Raji (cell line): Measurements from ENCODE around the gene HSF4.
A peak's percentile ranks its signal among the peaks of the same experiment; 100 is the strongest.

Source experiments
- POLR2A ChIP-seq: IDR thresholded peaks from 2 replicates; pipeline ENCODE4 v1.6.1; 2011; ENCODE audit warnings: low read depth, low read length, control low read depth; ENCODE audit not compliant: insufficient read depth

The HSF4 gene

GRCh38 chr16:67196881-67197280, 32.3 kb downstream of the HSF4 start:
- no peak for TF ChIP-seq POLR2A

DNA sequence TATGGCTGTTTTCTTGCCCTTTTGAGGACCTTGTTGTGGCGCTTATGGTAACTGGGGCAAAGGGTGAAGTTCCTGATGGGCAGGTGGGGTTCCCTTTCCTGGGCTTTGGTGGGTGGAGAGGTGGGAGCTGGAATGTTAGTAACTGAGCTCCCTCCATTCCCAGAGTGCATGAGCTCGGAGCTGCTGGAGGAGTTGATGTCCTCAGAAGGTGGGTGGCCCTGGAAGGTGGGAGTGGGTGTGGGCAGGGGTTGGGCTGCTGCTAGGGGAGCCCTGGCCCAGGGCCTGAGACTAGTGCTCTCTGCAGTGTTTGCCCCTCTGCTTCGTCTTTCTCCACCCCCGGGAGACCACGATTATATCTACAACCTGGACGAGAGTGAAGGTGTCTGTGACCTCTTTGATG, 33.2 kb downstream of the HSF4 start:
- no peak for TF ChIP-seq POLR2A

DNA sequence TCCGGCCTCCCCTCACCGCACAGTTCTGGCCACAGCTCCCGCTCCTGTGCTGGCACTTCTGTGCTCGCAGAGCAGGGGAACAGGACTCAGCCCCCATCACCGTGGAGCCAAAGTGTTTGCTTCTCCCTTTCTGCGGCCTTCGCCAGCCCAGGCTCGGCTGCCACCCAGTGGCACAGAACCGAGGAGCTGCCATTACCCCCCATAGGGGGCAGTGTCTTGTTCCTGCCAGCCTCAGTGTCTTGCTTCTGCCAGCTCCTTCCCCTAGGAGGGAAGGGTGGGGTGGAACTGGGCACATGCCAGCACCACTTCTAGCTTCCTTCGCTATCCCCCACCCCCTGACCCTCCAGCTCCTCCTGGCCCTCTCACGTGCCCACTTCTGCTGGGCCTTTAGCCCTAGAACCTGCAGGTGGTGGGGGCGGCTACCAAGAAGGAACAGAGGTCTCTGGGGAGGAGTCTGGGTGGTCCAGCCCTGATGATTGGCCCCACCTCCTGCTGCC, 33.7 kb downstream of the HSF4 start:
- TF ChIP-seq POLR2A = no peak

DNA sequence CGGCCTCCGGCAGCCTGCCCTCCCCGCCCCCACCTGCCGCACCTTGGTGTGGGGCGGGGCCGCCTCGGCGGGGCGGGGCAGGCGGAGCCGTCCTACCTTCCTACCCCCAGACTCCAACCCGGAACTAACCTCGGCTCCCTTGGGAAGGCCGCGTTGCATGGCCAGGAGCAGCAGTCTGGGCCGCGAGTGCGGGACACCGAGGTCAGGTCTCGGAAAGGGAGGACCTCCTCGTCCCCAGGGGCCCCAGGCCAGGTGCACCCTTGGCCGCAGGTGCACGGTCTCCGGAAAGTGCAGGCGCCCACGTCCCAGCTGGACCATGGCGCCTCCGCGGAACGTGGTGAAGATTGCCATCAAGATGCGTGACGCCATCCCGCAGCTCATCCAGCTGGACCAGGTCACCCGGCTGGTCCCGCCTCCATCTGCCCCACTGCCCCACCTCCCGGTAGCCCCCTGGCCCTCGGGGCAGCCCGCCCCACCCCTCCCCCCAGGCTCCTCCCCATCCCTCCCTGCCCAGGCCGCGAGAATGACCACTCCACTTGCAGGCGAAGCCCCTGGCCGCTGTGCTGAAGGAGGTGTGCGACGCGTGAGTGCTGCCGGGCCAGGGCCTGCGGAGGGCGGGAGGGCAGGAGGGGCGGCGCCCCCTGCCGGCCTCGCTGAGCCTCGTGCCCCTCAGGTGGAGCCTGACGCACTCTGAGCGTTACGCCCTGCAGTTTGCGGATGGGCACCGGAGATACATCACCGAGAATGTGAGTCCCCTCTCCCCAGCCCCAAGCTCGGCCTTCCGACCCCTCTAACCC, 34.7 kb downstream of the HSF4 start, which contains the start of gene ELMO3:
TSS of gene ELMO3 (plus strand) at position 121 of the 797 bp plus-strand sequence. CDS start at position 317, 196 bp downstream.
- no peak for TF ChIP-seq POLR2A

- TF ChIP-seq POLR2A = no peak
Observed at GRCh38 chr16:67199808-67200198, 35.3 kb downstream of the HSF4 start.

DNA sequence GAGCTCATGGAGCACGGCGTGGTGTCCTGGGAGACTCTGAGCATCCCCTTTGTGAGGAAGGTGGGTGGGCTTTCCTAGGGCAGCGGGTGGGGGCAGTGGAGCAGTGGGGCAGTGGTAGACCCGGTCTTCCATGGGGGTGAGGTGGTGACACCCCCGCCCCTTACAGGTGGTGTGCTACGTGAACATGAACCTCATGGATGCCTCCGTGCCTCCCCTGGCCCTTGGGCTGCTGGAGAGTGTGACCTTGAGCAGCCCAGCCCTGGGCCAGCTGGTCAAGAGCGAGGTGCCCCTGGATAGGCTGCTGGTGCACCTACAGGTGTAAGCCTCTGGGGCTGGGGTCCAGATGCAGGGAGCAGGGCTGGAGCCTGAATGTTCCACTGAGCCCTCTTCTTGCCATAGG, 35.9 kb downstream of the HSF4 start:
- TF ChIP-seq POLR2A = no peak

DNA sequence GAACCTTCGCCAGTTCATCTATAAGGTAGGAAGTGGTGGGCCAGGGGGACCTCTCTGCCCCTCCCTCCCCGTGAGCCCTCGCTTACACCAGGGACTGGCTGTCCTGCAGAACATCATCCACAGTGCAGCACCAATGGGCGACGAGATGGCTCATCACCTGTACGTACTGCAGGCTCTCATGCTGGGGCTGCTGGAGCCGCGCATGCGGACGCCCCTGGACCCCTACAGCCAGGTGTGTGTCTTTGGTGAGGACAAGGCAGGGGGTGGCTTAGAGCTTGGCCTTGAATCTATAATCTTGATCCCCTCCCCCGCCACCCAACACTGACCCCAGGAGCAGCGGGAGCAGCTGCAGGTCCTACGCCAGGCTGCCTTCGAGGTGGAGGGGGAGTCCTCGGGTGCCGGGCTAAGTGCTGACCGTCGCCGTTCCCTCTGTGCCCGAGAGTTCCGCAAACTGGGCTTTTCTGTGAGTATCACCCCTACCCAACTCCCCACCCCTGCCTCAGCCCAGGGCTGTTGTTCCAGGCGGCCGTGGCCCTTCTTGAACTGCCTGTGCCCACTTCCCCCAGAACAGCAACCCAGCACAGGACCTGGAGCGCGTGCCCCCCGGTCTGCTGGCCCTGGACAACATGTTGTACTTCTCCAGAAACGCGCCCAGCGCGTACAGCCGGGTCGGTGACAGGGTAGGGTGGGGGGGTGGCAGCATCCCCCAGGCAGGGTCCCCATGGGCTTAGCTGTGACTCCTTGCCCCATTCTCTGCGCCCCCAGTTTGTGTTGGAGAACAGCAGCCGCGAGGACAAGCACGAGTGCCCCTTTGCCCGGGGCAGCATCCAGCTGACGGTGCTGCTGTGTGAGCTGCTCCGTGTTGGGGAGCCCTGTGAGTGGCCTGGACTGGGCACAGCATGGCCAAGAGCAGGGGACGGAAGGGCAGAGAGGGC, 37.1 kb downstream of the HSF4 start:
- TF ChIP-seq POLR2A = no peak

GRCh38 chr16:67202426-67202825, 37.9 kb downstream of the HSF4 start:
- TF ChIP-seq POLR2A = no peak

DNA sequence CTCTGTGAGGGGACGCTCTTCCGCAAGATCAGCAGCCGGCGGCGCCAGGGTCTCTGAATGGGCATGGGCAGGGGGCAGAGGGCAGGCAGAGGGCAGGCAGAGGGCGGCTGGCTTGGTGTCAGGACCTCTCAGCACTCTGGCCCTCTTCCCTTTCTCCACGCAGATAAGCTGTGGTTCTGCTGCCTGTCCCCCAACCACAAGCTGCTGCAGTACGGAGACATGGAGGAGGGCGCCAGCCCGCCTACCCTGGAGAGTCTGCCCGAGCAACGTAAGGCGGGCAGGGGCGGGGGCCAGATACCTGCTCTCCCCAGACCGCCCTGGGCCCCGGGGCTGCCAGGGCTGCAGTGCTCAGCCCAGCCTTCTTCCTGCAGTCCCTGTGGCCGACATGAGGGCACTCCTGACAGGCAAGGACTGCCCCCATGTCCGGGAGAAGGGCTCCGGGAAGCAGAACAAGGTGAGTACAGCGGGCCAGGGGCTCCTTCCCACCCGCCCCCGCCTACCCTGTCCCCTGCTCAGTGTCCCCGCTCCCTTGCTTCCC, 38.5 kb downstream of the HSF4 start:
- no peak for TF ChIP-seq POLR2A

- no peak for TF ChIP-seq POLR2A
Observed at GRCh38 chr16:67204076-67204475, 39.5 kb downstream of the HSF4 start.

DNA sequence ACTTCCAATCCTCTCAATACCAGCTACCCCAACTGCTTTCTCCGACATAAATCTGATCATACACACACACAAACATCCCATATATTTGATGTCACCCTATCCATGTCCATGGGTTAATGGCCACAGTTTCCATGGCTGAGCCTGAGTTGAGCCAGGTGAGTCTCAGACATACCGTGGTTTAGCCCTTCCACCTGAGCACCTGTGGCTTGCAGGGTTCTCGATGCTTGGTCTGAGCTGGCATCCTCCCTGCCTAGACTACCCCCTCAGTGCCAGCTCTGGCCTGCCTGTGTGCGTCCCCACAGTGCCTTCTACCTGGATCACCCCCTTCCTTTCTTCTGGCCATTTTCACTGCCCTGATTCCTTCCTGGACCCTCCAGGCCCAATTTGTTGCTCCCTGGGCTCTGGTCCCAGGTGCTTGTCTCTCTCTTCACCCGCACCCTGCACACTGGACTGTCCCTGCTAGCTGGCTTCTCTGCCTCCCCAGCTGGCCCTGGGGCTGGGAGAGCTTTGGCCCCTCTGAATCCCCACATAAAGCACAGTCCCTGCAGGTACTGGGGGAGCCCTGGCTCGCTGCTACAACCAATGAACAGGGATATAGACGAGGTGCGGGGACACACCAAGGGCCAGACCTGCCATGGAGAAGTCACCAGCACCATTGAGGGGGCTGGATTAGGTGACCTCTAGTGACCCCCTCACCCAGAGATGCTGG, 41.7 kb downstream of the HSF4 start:
- no peak for TF ChIP-seq POLR2A

GRCh38 chr16:67206838-67207248, 42.3 kb downstream of the HSF4 start:
- TF ChIP-seq POLR2A = peak; percentile 28; the same call in 1 of the 2 replicates

DNA sequence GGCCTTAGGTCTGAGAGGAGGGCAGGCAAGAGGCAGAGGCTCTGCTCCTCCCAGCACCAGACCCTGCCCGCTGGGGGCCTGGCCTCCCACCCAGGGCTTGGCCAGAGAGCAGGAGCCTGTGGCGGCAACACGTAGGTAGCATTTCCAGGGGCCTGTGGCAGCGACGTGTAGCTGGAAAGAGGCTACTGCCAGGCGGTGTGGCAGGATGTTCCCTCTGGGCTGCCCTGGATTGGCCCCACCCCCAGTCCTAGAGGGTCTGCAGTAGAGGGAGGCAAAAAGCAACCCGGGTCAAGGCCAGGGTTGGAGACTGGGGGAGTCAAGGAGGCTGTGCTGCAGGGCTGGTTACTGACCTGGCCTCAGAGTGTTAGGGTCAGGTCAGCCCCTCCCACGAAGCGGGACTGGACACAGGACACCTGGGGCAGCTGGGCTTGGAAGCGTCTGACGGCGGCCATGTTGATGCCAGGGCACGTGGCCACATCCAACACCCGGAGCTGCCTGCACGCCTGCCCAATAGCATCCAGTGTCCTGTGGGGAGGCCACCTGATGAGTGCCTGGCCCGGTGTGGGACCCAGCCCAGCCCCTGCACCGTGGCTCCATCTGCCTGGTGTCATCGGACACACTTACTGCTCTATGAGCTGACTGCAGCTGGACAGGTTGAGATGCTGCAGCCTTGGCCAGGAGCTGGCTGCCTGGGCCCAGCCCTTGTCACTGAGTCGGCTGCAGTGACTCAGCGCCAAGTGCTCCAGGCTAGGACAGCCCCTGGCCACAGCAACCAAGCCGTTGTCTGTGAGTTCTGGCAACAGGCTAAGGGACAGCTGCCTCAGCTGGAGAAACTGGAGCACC, 42.9 kb downstream of the HSF4 start:
- no peak; the same call in 1 of the 2 replicates for TF ChIP-seq POLR2A
